Measurements from ENCODE around the gene MMP17. TPM values are rescaled to one million over a fixed set of nuclear protein-coding genes. Genes with fewer than 3 reads are reported as not detected.
"Not testable (repeated sequence)": the region's sequence is repeated elsewhere in the genome, so short reads cannot be mapped to it uniquely, and the experiment has no call there.

Gene MMP17
- total RNA-seq, 4 donors from 2014 or later: 2.6 to 23.6 (median 12.4) TPM

GRCh38 chr12:131882804-131883520 is 54.8 kb downstream of the MMP17 start:
- Histone ChIP-seq H3K27me3 (no peaks in the 10 kb centered on the region), H3K4me1 (no peaks in the 10 kb centered on the region), H3K4me3 (no peak overlapping the region), H3K27ac (no peak overlapping the region), H3K9me3 (no peaks in the 10 kb centered on the region), H3K36me3 (no peaks in the 10 kb centered on the region)
- TF ChIP-seq POLR2A (IDR thresholded peaks at IDR 0.05) (no peak), EP300 (IDR thresholded peaks at IDR 0.05; ENCODE audit: low read depth) (no peak), POLR2AphosphoS5 (IDR thresholded peaks at IDR 0.05) (no peak)
- TF ChIP-seq, protein P1, sequence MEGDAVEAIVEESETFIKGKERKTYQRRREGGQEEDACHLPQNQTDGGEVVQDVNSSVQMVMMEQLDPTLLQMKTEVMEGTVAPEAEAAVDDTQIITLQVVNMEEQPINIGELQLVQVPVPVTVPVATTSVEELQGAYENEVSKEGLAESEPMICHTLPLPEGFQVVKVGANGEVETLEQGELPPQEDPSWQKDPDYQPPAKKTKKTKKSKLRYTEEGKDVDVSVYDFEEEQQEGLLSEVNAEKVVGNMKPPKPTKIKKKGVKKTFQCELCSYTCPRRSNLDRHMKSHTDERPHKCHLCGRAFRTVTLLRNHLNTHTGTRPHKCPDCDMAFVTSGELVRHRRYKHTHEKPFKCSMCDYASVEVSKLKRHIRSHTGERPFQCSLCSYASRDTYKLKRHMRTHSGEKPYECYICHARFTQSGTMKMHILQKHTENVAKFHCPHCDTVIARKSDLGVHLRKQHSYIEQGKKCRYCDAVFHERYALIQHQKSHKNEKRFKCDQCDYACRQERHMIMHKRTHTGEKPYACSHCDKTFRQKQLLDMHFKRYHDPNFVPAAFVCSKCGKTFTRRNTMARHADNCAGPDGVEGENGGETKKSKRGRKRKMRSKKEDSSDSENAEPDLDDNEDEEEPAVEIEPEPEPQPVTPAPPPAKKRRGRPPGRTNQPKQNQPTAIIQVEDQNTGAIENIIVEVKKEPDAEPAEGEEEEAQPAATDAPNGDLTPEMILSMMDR (IDR thresholded peaks at IDR 0.05): no peak
- in situ Hi-C loops (cut with MboI; ENCODE audit: low pct_ligation_motif_present in 1 of 4, low pct_unique_long_range_greater_than_20kb in 1 of 4, low sequenced_read_pairs in 3 of 4): no loop called here
- DNase-seq: no peak
- intact Hi-C loops (cut with DNase I; ENCODE audit: low total_unique reads): no loop called here
- WGBS, 2 donors (ENCODE audit: low coverage in 1 of 2): 82 to 100% methylated on average over 1 to 16 of the region's 16 CpGs

DNA sequence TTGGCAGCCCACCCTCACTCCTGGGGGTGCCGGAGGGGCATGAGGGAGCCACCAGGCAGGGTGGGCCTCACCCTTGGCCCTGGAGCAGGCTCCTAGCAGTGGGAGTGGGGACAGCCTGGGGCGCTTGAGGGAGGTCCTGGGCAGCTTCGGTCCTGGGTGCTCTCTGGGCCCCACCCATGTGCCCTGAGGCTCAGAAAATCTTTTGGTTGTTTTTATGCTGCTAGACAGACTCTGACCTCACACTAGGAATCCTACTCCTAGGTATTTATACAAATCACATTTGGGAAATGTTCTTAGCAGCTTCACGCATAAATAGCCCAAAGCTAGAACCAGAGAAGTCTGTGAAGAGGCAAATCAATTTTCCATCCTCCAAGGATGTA is 55.3 kb downstream of the MMP17 start:
- 88% methylated on average over 4 of the region's 4 CpGs; no CpG with 5 or more reads in 1 of the 2 donors for WGBS, 2 donors (ENCODE audit: low coverage in 1 of 2)
- no peaks in the 10 kb centered on the region for H3K9me3 ChIP-seq
- in situ Hi-C loops (cut with MboI; ENCODE audit: low pct_ligation_motif_present in 1 of 4, low pct_unique_long_range_greater_than_20kb in 1 of 4, low sequenced_read_pairs in 3 of 4) (no loop called here), intact Hi-C loops (cut with DNase I; ENCODE audit: low total_unique reads) (no loop called here)
- no peak for DNase-seq
- no peaks in the 10 kb centered on the region for H3K36me3 ChIP-seq
- no peak overlapping the region for H3K27ac ChIP-seq
- H3K4me1 ChIP-seq: no peaks in the 10 kb centered on the region
- TF ChIP-seq, protein P1 (IDR thresholded peaks at IDR 0.05): no peak
- TF ChIP-seq POLR2AphosphoS5 (IDR thresholded peaks at IDR 0.05): no peak
- no peak overlapping the region for H3K4me3 ChIP-seq
- no peaks in the 10 kb centered on the region for H3K27me3 ChIP-seq

GRCh38 chr12:131885076-131885475 is 56.9 kb downstream of the MMP17 start:
- H3K4me1 ChIP-seq; H3K4me3 ChIP-seq; H3K27ac ChIP-seq; DNase-seq; H3K9me3 ChIP-seq; H3K27me3 ChIP-seq; H3K36me3 ChIP-seq; in situ Hi-C loops (cut with MboI; ENCODE audit: low pct_ligation_motif_present in 1 of 4, low pct_unique_long_range_greater_than_20kb in 1 of 4, low sequenced_read_pairs in 3 of 4); intact Hi-C loops (cut with DNase I; ENCODE audit: low total_unique reads): not testable (repeated sequence)
- 85% methylated on average over 8 of the region's 8 CpGs; no CpG with 5 or more reads in 1 of the 2 donors for WGBS, 2 donors (ENCODE audit: low coverage in 1 of 2)

DNA sequence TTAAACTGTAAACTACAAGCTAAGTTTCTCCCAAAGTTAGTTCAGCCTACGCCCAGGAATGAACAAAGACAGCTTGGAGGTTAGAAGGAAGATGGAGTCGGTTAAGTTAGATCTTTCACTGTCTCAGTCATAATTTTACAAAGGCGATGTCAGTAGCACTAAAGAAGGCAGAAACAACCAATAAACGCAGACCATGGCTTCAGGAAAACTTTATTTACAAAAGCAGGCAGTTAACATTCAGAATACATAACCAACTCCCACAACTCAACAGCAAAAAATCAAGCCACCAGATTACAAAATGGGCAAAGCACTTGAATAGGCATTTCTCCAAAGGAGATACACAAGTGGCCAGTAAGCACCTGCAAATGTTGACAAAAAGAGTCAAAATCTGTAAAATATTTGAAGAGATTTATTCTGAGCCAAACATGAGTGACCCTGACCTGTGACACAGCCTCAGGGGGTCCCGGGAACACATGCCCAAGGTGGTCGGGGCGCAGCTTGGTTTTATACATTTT is 57.4 kb downstream of the MMP17 start:
- WGBS, 2 donors (ENCODE audit: low coverage in 1 of 2): 83 to 94% methylated on average over 4 to 7 of the region's 7 CpGs
- intact Hi-C loops (cut with DNase I; ENCODE audit: low total_unique reads) (no loop called here), in situ Hi-C loops (cut with MboI; ENCODE audit: low pct_ligation_motif_present in 1 of 4, low pct_unique_long_range_greater_than_20kb in 1 of 4, low sequenced_read_pairs in 3 of 4) (no loop called here)
- no peaks in the 10 kb centered on the region for H3K36me3 ChIP-seq
- H3K27ac ChIP-seq: no peak overlapping the region
- DNase-seq: no peak
- no peak overlapping the region for H3K4me3 ChIP-seq
- TF ChIP-seq, protein P1 (IDR thresholded peaks at IDR 0.05): no peak
- TF ChIP-seq POLR2AphosphoS5 (IDR thresholded peaks at IDR 0.05) (no peak), EP300 (IDR thresholded peaks at IDR 0.05; ENCODE audit: low read depth) (no peak), POLR2A (IDR thresholded peaks at IDR 0.05) (no peak)
- H3K27me3 ChIP-seq: no peaks in the 10 kb centered on the region
- no peaks in the 10 kb centered on the region for H3K9me3 ChIP-seq
- no peaks in the 10 kb centered on the region for H3K4me1 ChIP-seq

DNA sequence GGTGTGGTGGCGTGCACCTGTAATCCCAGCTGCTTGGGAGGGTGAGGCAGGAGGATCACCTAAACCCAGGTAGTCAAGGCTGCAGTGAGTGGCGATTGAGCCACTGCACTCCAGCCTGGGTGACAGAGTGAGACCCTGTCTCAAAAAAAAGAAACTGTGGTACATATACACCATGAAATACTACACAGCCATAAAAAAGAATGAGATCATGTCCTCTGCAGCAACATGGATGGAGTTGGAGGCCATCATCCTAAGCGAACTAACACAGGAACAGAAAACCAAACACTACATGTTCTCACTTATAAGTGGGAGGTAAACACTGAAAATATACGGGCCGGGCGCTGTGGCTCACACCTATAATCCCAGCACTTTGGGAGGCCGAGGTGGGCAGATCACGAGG is 63.5 kb downstream of the MMP17 start:
- H3K4me1 ChIP-seq: peaks cover 0 to 16% (median 10%) of the 10 kb centered on the region in 4 donors
- H3K4me3 ChIP-seq; H3K36me3 ChIP-seq; H3K9me3 ChIP-seq; in situ Hi-C loops (cut with MboI; ENCODE audit: low pct_ligation_motif_present in 1 of 4, low pct_unique_long_range_greater_than_20kb in 1 of 4, low sequenced_read_pairs in 3 of 4); DNase-seq; intact Hi-C loops (cut with DNase I; ENCODE audit: low total_unique reads); H3K27me3 ChIP-seq; H3K27ac ChIP-seq: not testable (repeated sequence)
- 73 to 80% methylated on average over 5 to 8 of the region's 8 CpGs for WGBS, 2 donors (ENCODE audit: low coverage in 1 of 2)
